ENCODE data around the gene ELMO1. TPM values are rescaled to one million over a fixed set of nuclear protein-coding genes. Genes with fewer than 3 reads are reported as not detected.

The ELMO1 gene
- total RNA-seq, 1 experiment from 2014 or later, result not detected

- Histone ChIP-seq H3K27me3 (no peaks in the 10 kb centered on the region), H3K36me3 (no peaks in the 10 kb centered on the region), H3K9me3 (no peaks in the 10 kb centered on the region), H3K4me3 (no peak overlapping the region)
- no peak for DNase-seq
These were observed 223.9 kb downstream of the ELMO1 start for GRCh38 chr7:37224746-37225145.

- H3K36me3 ChIP-seq, result no peaks in the 10 kb centered on the region
- no peaks in the 10 kb centered on the region for H3K27me3 ChIP-seq
- no peak for DNase-seq
- H3K9me3 ChIP-seq, result no peaks in the 10 kb centered on the region
- H3K4me3 ChIP-seq, result no peak overlapping the region
These were observed 228.0 kb downstream of the ELMO1 start for GRCh38 chr7:37220664-37221063.

- H3K9me3 ChIP-seq, result no peaks in the 10 kb centered on the region
- H3K4me3 ChIP-seq, result no peak overlapping the region
- no peak for DNase-seq
- H3K27me3 ChIP-seq, result no peaks in the 10 kb centered on the region
- no peaks in the 10 kb centered on the region for H3K36me3 ChIP-seq
These were observed 229.7 kb downstream of the ELMO1 start for GRCh38 chr7:37218956-37219355.

- no peaks in the 10 kb centered on the region for H3K9me3 ChIP-seq
- DNase-seq, result no peak
- H3K36me3 ChIP-seq, result no peaks in the 10 kb centered on the region
- H3K4me3 ChIP-seq, result no peak overlapping the region
- no peaks in the 10 kb centered on the region for H3K27me3 ChIP-seq
These were observed 231.7 kb downstream of the ELMO1 start for GRCh38 chr7:37216923-37217322.

- no peak overlapping the region for H3K4me3 ChIP-seq
- H3K9me3 ChIP-seq, result no peaks in the 10 kb centered on the region
- no peak for DNase-seq
- H3K36me3 ChIP-seq, result no peaks in the 10 kb centered on the region
- no peaks in the 10 kb centered on the region for H3K27me3 ChIP-seq
These were observed 232.4 kb downstream of the ELMO1 start for GRCh38 chr7:37216156-37216852.

- Histone ChIP-seq H3K4me3 (no peak overlapping the region), H3K9me3 (no peaks in the 10 kb centered on the region), H3K27me3 (no peaks in the 10 kb centered on the region), H3K36me3 (no peaks in the 10 kb centered on the region)
- DNase-seq, result no peak
These were observed 233.3 kb downstream of the ELMO1 start for GRCh38 chr7:37215290-37215923.

- no peaks in the 10 kb centered on the region for H3K27me3 ChIP-seq
- no peak overlapping the region for H3K4me3 ChIP-seq
- no peaks in the 10 kb centered on the region for H3K36me3 ChIP-seq
- H3K9me3 ChIP-seq, result no peaks in the 10 kb centered on the region
- DNase-seq, result no peak
These were observed 236.1 kb downstream of the ELMO1 start for GRCh38 chr7:37212556-37212955.

- DNase-seq, result no peak
- H3K4me3 ChIP-seq, result no peak overlapping the region
- H3K9me3 ChIP-seq, result no peaks in the 10 kb centered on the region
These were observed 236.6 kb downstream of the ELMO1 start for GRCh38 chr7:37212051-37212450.

GRCh38 chr7:37211097-37211880 is 237.4 kb downstream of the ELMO1 start:
- no peaks in the 10 kb centered on the region for H3K9me3 ChIP-seq
- no peak overlapping the region for H3K4me3 ChIP-seq
- H3K36me3 ChIP-seq, result no peaks in the 10 kb centered on the region
- H3K27me3 ChIP-seq, result no peaks in the 10 kb centered on the region
- no peak for DNase-seq

More at GRCh38 chr7:37212051-37212450, 236.6 kb downstream of the ELMO1 start:
- Histone ChIP-seq H3K27me3 (no peaks in the 10 kb centered on the region), H3K36me3 (no peaks in the 10 kb centered on the region)

GRCh38 chr7:37209195-37209594 is 239.5 kb downstream of the ELMO1 start:
- Histone ChIP-seq H3K27me3 (no peaks in the 10 kb centered on the region), H3K36me3 (no peaks in the 10 kb centered on the region), H3K9me3 (no peaks in the 10 kb centered on the region), H3K4me3 (no peak overlapping the region)
- no peak for DNase-seq

- Histone ChIP-seq H3K9me3 (no peaks in the 10 kb centered on the region), H3K27me3 (no peaks in the 10 kb centered on the region), H3K4me3 (no peak overlapping the region), H3K36me3 (no peaks in the 10 kb centered on the region)
- DNase-seq, result peak; percentile 59
These were observed 240.1 kb downstream of the ELMO1 start for GRCh38 chr7:37208528-37208927.

- no peak for DNase-seq
- no peaks in the 10 kb centered on the region for H3K9me3 ChIP-seq
- no peak overlapping the region for H3K4me3 ChIP-seq
- H3K36me3 ChIP-seq, result no peaks in the 10 kb centered on the region
- H3K27me3 ChIP-seq, result no peaks in the 10 kb centered on the region
These were observed 242.5 kb downstream of the ELMO1 start for GRCh38 chr7:37206192-37206591.

GRCh38 chr7:37205451-37205850 is 243.2 kb downstream of the ELMO1 start:
- no peak for DNase-seq
- H3K9me3 ChIP-seq, result no peaks in the 10 kb centered on the region

GRCh38 chr7:37201876-37202198 is 246.8 kb downstream of the ELMO1 start:
- no peaks in the 10 kb centered on the region for H3K9me3 ChIP-seq
- no peak for DNase-seq
- no peaks in the 10 kb centered on the region for H3K36me3 ChIP-seq
- H3K27me3 ChIP-seq, result no peaks in the 10 kb centered on the region
- H3K4me3 ChIP-seq, result no peak overlapping the region

More at GRCh38 chr7:37205451-37205850, 243.2 kb downstream of the ELMO1 start:
- Histone ChIP-seq H3K36me3 (no peaks in the 10 kb centered on the region), H3K4me3 (no peak overlapping the region), H3K27me3 (no peaks in the 10 kb centered on the region)

- no peaks in the 10 kb centered on the region for H3K36me3 ChIP-seq
- no peak overlapping the region for H3K4me3 ChIP-seq
- DNase-seq, result peak; percentile 53
- no peaks in the 10 kb centered on the region for H3K27me3 ChIP-seq
- H3K9me3 ChIP-seq, result no peaks in the 10 kb centered on the region
These were observed 247.4 kb downstream of the ELMO1 start for GRCh38 chr7:37201003-37201875.

- DNase-seq, result peak; percentile 49
- H3K4me3 ChIP-seq, result no peak overlapping the region
- no peaks in the 10 kb centered on the region for H3K27me3 ChIP-seq
- no peaks in the 10 kb centered on the region for H3K36me3 ChIP-seq
- no peaks in the 10 kb centered on the region for H3K9me3 ChIP-seq
These were observed 249.7 kb downstream of the ELMO1 start for GRCh38 chr7:37198906-37199485.
